Glutamatergic neuron (in vitro differentiated cells): ENCODE results near the gene KCNMA1. TPM values are rescaled to one million over a fixed set of nuclear protein-coding genes. Genes with fewer than 3 reads are reported as not detected.
"Not testable (repeated sequence)": the region's sequence is repeated elsewhere in the genome, so short reads cannot be mapped to it uniquely, and the experiment has no call there.

Experiments used
- DNase-seq: peaks from one replicate; pipeline ENCODE4 v3.0.0; 2022
- H3K27ac Mint-ChIP-seq: one replicate; pipeline ENCODE4 v1.8.0; 2020; ENCODE audit warnings: mild to moderate bottlenecking, mixed read lengths, inconsistent platforms; ENCODE audit not compliant: unreplicated experiment
- H3K27me3 Mint-ChIP-seq: one replicate; pipeline ENCODE4 v1.8.0; 2020; ENCODE audit warnings: mild to moderate bottlenecking, moderate library complexity, mixed read lengths, inconsistent platforms; ENCODE audit not compliant: unreplicated experiment
- H3K36me3 Mint-ChIP-seq: one replicate; pipeline ENCODE4 v1.8.0; 2020; ENCODE audit warnings: mild to moderate bottlenecking, mixed read lengths, inconsistent platforms; ENCODE audit not compliant: unreplicated experiment
- H3K4me1 Mint-ChIP-seq: one replicate; pipeline ENCODE4 v1.8.0; 2020; ENCODE audit warnings: mild to moderate bottlenecking, low read depth, mixed read lengths, inconsistent platforms; ENCODE audit not compliant: unreplicated experiment
- H3K4me3 Mint-ChIP-seq: one replicate; pipeline ENCODE4 v1.8.0; 2020; ENCODE audit warnings: mild to moderate bottlenecking, mixed read lengths, inconsistent platforms; ENCODE audit not compliant: unreplicated experiment
- H3K9me3 Mint-ChIP-seq: one replicate; pipeline ENCODE4 v1.8.0; 2020; ENCODE audit warnings: mild to moderate bottlenecking, moderate library complexity, mixed read lengths, inconsistent platforms; ENCODE audit not compliant: unreplicated experiment
- long read RNA-seq: library from polyadenylated mRNA; unstranded; transcript quantifications from one replicate; pipeline ENCODE4 v2.0.0, GENCODE V29; 2020; ENCODE audit not compliant: unreplicated experiment
- total RNA-seq: library from RNA; stranded (reverse); fragmentation: NEBNext Ultra II Directional; extraction: Animal tissue kit (Norgen Biotek cat#: 25700); gene quantifications from one replicate; pipeline ENCODE4 v1.2.1, GENCODE V29; 2021; ENCODE audit not compliant: unreplicated experiment
- TF ChIP-seq, protein P1 (sequence below): fragments of 200-600 bp; sonication (generic); IDR thresholded peaks from one replicate; pipeline ENCODE4 v1.5.0; 2021; ENCODE audit not compliant: partially characterized antibody, unreplicated experiment

KCNMA1 gene
- total RNA-seq = 3.2 TPM
- long read RNA-seq, partial matches to known transcripts = 0 of 1 reads
- long read RNA-seq, other reads (novel, unspliced or antisense) = 1 of 1 reads

DNA sequence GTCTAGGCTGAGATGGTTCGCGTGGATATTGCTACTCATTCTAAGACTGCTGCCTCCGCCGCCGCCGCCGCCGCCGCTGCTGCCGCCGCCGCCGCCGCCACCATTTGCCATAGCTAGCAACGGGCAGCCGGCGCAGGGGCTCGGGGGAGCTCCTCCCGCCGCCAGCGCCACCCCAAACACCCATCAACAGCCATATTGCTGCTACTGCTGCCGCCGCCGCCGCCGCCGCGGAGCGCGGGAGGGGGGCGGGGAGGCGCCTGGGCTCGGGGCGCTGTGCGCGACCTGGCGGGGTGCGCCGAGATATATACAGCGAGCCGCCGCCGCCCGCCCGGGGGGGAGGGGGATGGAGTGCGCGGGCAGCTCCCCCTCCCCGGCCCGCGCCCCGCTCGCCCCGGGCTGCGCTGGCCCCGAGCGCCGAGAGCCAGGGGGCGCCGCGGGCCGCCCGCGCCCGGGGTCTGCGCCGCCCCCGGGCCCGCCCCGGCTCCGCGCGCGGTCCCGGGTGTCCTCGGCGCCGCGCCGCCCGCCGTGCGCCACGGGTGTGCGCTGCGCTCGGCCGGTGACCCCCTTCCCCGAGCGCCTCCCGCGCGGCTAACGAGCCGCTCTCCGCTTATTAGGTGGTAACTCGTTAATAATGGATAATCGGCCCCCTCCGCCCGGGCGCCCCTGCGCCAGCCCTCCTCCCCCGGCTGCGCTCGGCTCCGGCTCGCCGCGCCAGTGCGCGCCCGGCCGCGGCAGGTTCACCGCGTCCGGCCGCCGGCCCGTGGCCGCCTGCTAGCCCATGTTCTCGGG lies at the start of gene KCNMA1:
KCNMA1 (minus strand) TSS at position 277 of the 789 bp plus-strand sequence.
- H3K36me3 Mint-ChIP-seq = no peaks in the 10 kb centered on the region
- H3K4me1 Mint-ChIP-seq = peaks cover 4% of the 10 kb centered on the region
- peak; percentile 60 for DNase-seq
- H3K4me3 Mint-ChIP-seq = peak within 1 kb of the TSS; percentile 97
- TF ChIP-seq, protein P1, sequence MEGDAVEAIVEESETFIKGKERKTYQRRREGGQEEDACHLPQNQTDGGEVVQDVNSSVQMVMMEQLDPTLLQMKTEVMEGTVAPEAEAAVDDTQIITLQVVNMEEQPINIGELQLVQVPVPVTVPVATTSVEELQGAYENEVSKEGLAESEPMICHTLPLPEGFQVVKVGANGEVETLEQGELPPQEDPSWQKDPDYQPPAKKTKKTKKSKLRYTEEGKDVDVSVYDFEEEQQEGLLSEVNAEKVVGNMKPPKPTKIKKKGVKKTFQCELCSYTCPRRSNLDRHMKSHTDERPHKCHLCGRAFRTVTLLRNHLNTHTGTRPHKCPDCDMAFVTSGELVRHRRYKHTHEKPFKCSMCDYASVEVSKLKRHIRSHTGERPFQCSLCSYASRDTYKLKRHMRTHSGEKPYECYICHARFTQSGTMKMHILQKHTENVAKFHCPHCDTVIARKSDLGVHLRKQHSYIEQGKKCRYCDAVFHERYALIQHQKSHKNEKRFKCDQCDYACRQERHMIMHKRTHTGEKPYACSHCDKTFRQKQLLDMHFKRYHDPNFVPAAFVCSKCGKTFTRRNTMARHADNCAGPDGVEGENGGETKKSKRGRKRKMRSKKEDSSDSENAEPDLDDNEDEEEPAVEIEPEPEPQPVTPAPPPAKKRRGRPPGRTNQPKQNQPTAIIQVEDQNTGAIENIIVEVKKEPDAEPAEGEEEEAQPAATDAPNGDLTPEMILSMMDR = no peak
- H3K9me3 Mint-ChIP-seq = peaks cover 9% of the 10 kb centered on the region
- H3K27ac Mint-ChIP-seq = peak within 1 kb of the TSS; percentile 15
- peaks cover 23% of the 10 kb centered on the region for H3K27me3 Mint-ChIP-seq

DNA sequence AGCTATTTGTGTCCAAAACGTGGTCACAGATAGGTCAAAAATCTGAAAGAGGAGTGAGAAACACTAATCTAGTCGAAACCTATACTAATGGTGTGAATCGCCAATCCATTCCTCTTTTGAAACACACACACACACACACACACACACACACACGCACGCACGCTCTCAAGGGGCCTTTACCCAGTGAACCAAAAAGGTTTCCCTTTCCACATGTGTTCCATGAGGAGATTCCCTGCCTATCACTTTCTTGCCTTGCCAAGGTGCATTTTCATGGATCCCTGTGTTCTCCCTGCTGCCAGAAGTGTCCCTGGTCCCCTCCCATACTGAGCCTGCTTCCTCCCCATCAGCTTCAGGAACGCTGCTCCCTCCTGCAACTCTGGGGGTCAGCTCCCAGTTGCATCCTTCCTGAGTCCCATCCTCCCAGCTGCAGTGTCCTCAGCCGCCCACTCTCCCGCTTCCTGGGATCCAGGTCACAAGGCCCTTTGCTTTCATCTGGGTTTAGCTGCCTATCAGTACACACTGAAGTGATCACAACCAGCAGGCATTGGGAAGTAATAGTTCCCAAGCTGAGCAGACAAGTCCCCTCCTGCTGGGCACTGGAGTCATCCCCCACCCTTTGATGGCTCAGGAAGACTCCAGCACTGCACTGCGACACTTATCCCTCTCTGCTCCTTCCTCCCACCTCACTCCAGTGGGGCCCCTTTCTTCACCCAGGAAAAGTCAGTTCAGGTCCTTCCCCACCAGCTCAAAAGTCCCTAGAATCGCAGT lies 49.2 kb upstream of the KCNMA1 start:
- H3K4me1 Mint-ChIP-seq = peaks cover 8% of the 10 kb centered on the region
- peaks cover 3% of the 10 kb centered on the region for H3K9me3 Mint-ChIP-seq
- no peaks in the 10 kb centered on the region for H3K36me3 Mint-ChIP-seq
- H3K27me3 Mint-ChIP-seq = peaks cover 3% of the 10 kb centered on the region
- peak; percentile 42 for DNase-seq
- H3K4me3 Mint-ChIP-seq = no peak overlapping the region
- H3K27ac Mint-ChIP-seq = no peak overlapping the region
- TF ChIP-seq, protein P1 = no peak

DNA sequence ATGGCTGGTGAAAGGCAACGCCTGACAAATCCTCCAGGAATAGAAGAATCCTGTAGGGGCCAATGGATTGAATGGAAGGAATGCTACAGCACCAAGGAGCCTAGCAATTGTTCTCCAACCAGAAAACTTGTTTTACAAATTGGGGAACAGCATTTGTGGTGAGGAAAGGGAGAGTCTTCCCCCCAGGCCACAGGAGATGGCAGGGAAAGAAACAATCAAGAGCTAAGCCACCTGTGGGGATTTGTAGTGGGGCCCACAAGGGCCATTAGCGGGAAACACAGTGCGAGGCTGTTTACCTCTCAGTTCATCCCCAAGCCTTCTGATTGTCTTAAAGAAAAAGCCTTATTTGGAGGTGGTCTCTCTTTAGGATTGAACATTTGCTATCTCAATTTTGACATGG lies 48.5 kb upstream of the KCNMA1 start:
- Mint-ChIP-seq H3K4me3 (no peak overlapping the region), H3K4me1 (peaks cover 10% of the 10 kb centered on the region), H3K36me3 (no peaks in the 10 kb centered on the region), H3K27ac (no peak overlapping the region), H3K27me3 (peaks cover 4% of the 10 kb centered on the region), H3K9me3 (peaks cover 3% of the 10 kb centered on the region)
- TF ChIP-seq, protein P1 = no peak
- no peak for DNase-seq

DNA sequence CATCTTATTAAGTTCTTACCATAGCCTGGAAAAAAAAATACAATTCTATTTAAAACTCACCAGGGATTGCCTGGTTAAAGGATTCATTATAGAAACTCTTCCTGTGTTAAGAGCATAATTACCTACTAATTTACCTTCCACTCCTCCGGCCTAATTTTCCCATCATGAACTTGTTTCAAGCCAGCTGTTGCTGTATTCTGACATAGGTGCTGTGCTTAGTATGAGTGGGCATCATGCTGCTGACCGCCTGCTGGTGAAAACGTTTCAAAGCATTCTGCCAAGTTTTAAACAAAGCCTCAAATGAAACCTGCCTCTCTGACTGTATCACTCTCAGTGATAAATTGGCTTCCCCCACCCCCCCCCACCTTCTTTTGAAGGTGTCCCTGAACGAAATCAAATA lies 47.8 kb upstream of the KCNMA1 start:
- Mint-ChIP-seq H3K27ac (no peak overlapping the region), H3K4me3 (no peak overlapping the region), H3K36me3 (no peaks in the 10 kb centered on the region), H3K9me3 (peaks cover 3% of the 10 kb centered on the region), H3K27me3 (peaks cover 4% of the 10 kb centered on the region), H3K4me1 (peaks cover 10% of the 10 kb centered on the region)
- no peak for DNase-seq
- TF ChIP-seq, protein P1 = no peak

DNA sequence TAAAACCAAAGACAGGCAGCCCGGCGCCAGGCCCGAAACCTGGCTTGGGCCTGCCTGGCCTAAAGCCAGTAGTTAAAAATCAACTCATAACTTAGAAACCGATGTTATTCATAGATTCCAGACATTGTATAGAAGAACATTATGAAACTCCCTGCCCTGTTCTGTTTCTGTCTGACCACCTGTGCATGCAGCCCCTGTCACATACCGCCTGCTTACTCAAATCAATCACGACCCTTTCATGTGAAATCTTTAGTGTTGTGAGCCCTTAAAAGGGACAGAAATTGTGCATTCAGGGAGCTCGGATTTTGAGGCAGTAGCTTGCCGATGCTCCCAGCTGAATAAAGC lies 45.5 kb upstream of the KCNMA1 start:
- DNase-seq, H3K4me3 Mint-ChIP-seq, H3K27ac Mint-ChIP-seq, H3K9me3 Mint-ChIP-seq, H3K27me3 Mint-ChIP-seq, H3K36me3 Mint-ChIP-seq: not testable (repeated sequence)
- H3K4me1 Mint-ChIP-seq = peaks cover 10% of the 10 kb centered on the region
